IMR-90 (cell line): Measurements from ENCODE around the gene LILRB2. TPM values are rescaled to one million over a fixed set of nuclear protein-coding genes. Genes with fewer than 3 reads are reported as not detected.

ENCODE experiments used
- ATAC-seq: fragments of 200-7000 bp; cut with Tn5 transposase; 2 replicates; pipeline ENCODE4 v1.9.1; 2020; ENCODE audit warnings: low read depth, mild to moderate bottlenecking, moderate library complexity
- Bru-seq: library from RNA; stranded (reverse); fragments of 400-500 nt; gene quantifications from one replicate; lab custom pipeline; 2021; lab: Mats Ljungman, UMichigan
- BruChase-seq, 2 experiments: library from RNA; stranded (reverse); fragments of 400-500 nt; gene quantifications; one replicate each; lab custom pipeline; 2021; lab: Mats Ljungman, UMichigan
- BruUV-seq: library from RNA; stranded (reverse); fragments of 400-500 nt; replicated peaks from 2 replicates; lab custom pipeline; 2021; lab: Mats Ljungman, UMichigan
- CTCF ChIA-PET: fragments of 300-600 bp; formaldehyde crosslinking; extraction: SDS; loops from one replicate; lab custom pipeline; 2021; ENCODE audit warnings: antibody characterized with exemption; lab: Yijun Ruan, JAX
- POLR2A ChIA-PET: fragments of 300-600 bp; sonication (Branson Sonifier 250); formaldehyde crosslinking; loops from one replicate; lab custom pipeline; 2022; ENCODE audit warnings: antibody characterized with exemption; ENCODE audit not compliant: unreplicated experiment; lab: Charles Lee
- DNase-seq: peaks from one replicate; pipeline ENCODE4 v3.0.0; 2013
- H2AFZ ChIP-seq: replicated peaks from 2 replicates; pipeline ENCODE3; 2013; ENCODE audit warnings: low read length, mild to moderate bottlenecking; ENCODE audit not compliant: poor library complexity
- H2AK5ac ChIP-seq: 2 replicates; pipeline ENCODE4 v1.6.1; 2013; ENCODE audit warnings: low read depth, low read length, inconsistent platforms
- H2AK9ac ChIP-seq: replicated peaks from 2 replicates; pipeline ENCODE3; 2013; ENCODE audit warnings: mild to moderate bottlenecking, low read depth, low read length, moderate library complexity; ENCODE audit not compliant: poor library complexity
- H2BK120ac ChIP-seq: 2 replicates; pipeline ENCODE4 v1.6.1; 2013; ENCODE audit warnings: low read depth, low read length, inconsistent platforms
- H2BK15ac ChIP-seq: 3 replicates; pipeline ENCODE4 v1.6.1; 2013; ENCODE audit warnings: low read depth, low read length, inconsistent platforms
- H2BK20ac ChIP-seq: 2 replicates; pipeline ENCODE4 v1.6.1; 2013; ENCODE audit warnings: low read depth, mild to moderate bottlenecking, inconsistent platforms, low read length, moderate library complexity
- H2BK5ac ChIP-seq: 2 replicates; pipeline ENCODE4 v1.6.1; 2013; ENCODE audit warnings: mild to moderate bottlenecking, low read depth, low read length, inconsistent platforms; ENCODE audit not compliant: poor library complexity, severe bottlenecking
- H3K14ac ChIP-seq: replicated peaks from 2 replicates; pipeline ENCODE4 v1.6.1; 2013; ENCODE audit warnings: low read depth, low read length, inconsistent platforms
- H3K18ac ChIP-seq: 2 replicates; pipeline ENCODE4 v1.6.1; 2013; ENCODE audit warnings: low read depth, low read length, control low read depth
- H3K23ac ChIP-seq: 2 replicates; pipeline ENCODE4 v1.6.1; 2013; ENCODE audit warnings: low read depth, low read length, inconsistent platforms
- H3K27ac ChIP-seq: 2 replicates; pipeline ENCODE4 v1.5.1; 2013; ENCODE audit warnings: mild to moderate bottlenecking, control low read depth, low read length; ENCODE audit not compliant: insufficient read depth
- H3K27me3 ChIP-seq: 2 replicates; pipeline ENCODE4 v1.6.1; 2013; ENCODE audit warnings: low read length; ENCODE audit not compliant: control insufficient read depth, insufficient read depth
- H3K36me3 ChIP-seq: 2 replicates; pipeline ENCODE4 v1.6.1; 2013; ENCODE audit warnings: low read length, mixed read lengths; ENCODE audit not compliant: control insufficient read depth, insufficient read depth
- H3K4ac ChIP-seq: 2 replicates; pipeline ENCODE4 v1.6.1; 2013; ENCODE audit warnings: low read depth, low read length, inconsistent platforms
- H3K4me1 ChIP-seq: 2 replicates; pipeline ENCODE4 v1.6.1; 2013; ENCODE audit warnings: low read length, mixed read lengths; ENCODE audit not compliant: control insufficient read depth, insufficient read depth
- H3K4me2 ChIP-seq: 2 replicates; pipeline ENCODE4 v1.6.1; 2013; ENCODE audit warnings: low read depth, mild to moderate bottlenecking, control low read depth, low read length, moderate library complexity
- H3K4me3 ChIP-seq: 2 replicates; pipeline ENCODE4 v1.5.1; 2013; ENCODE audit warnings: low read depth, mild to moderate bottlenecking, control low read depth, low read length, moderate library complexity; ENCODE audit not compliant: insufficient read depth
- H3K56ac ChIP-seq: 2 replicates; pipeline ENCODE4 v1.6.1; 2013; ENCODE audit warnings: low read length, inconsistent platforms; ENCODE audit not compliant: insufficient read depth; ENCODE audit errors: extremely low read depth
- H3K79me1 ChIP-seq, 2 experiments: 2 replicates each; pipeline ENCODE4 v1.6.1; 2013; ENCODE audit warnings: low read length in 2 of 2, inconsistent platforms in 1 of 2, low read depth in 1 of 2
- H3K9ac ChIP-seq: 2 replicates; pipeline ENCODE4 v1.6.1; 2013; ENCODE audit warnings: low read depth, low read length, control low read depth
- H3K9me1 ChIP-seq: 2 replicates; pipeline ENCODE4 v1.6.1; 2013; ENCODE audit warnings: low read length, inconsistent platforms; ENCODE audit not compliant: insufficient read depth
- H3K9me3 ChIP-seq: 2 replicates; pipeline ENCODE4 v1.6.1; 2013; ENCODE audit warnings: low read length; ENCODE audit not compliant: control insufficient read depth, insufficient read depth
- H4K20me1 ChIP-seq: 2 replicates; pipeline ENCODE4 v1.6.1; 2013; ENCODE audit warnings: low read length, inconsistent platforms; ENCODE audit not compliant: insufficient read depth
- H4K5ac ChIP-seq: 2 replicates; pipeline ENCODE4 v1.6.1; 2013; ENCODE audit warnings: mild to moderate bottlenecking, low read depth, low read length, control low read depth
- H4K8ac ChIP-seq, 2 experiments: 2 replicates each; pipeline ENCODE4 v1.6.1; 2013; ENCODE audit warnings: low read depth in 2 of 2, low read length in 2 of 2, control low read depth in 1 of 2, inconsistent platforms in 1 of 2
- H4K91ac ChIP-seq: 2 replicates; pipeline ENCODE4 v1.6.1; 2013; ENCODE audit warnings: low read depth, low read length, inconsistent platforms; ENCODE audit not compliant: insufficient read depth
- BHLHE40 ChIP-seq: fragments of 150-350 bp; IDR thresholded peaks from 2 replicates; pipeline ENCODE4 v1.6.1; 2016; ENCODE audit warnings: mild to moderate bottlenecking, low read depth, low read length
- FOS ChIP-seq: fragments of 150-350 bp; IDR thresholded peaks from 2 replicates; pipeline ENCODE4 v1.6.1; 2016; ENCODE audit warnings: low read depth, low read length
- MAFK ChIP-seq: IDR thresholded peaks from 2 replicates; pipeline ENCODE4 v1.6.1; 2012; ENCODE audit warnings: low read depth, low read length, improper control_type of control experiment
- MAZ ChIP-seq: IDR thresholded peaks from 2 replicates; pipeline ENCODE4 v1.6.1; 2012; ENCODE audit warnings: low read depth, mild to moderate bottlenecking, low read length, improper control_type of control experiment, moderate library complexity, borderline replicate concordance
- MXI1 ChIP-seq: IDR thresholded peaks from 2 replicates; pipeline ENCODE4 v1.6.1; 2012; ENCODE audit warnings: low read depth, mild to moderate bottlenecking, low read length, moderate library complexity, borderline replicate concordance
- NFE2L2 ChIP-seq: fragments of 150-350 bp; IDR thresholded peaks from 2 replicates; pipeline ENCODE4 v1.6.1; 2016; ENCODE audit warnings: low read depth, mild to moderate bottlenecking, low read length
- POLR2A ChIP-seq: IDR thresholded peaks from 2 replicates; pipeline ENCODE4 v1.6.1; 2012; ENCODE audit warnings: mild to moderate bottlenecking, low read depth, low read length
- RAD21 ChIP-seq: IDR thresholded peaks from 2 replicates; pipeline ENCODE4 v1.6.1; 2012; ENCODE audit warnings: low read length, improper control_type of control experiment
- RCOR1 ChIP-seq: IDR thresholded peaks from 2 replicates; pipeline ENCODE4 v1.6.1; 2012; ENCODE audit warnings: mild to moderate bottlenecking, low read length, improper control_type of control experiment; ENCODE audit not compliant: insufficient replicate concordance
- RFX5 ChIP-seq: IDR thresholded peaks from 2 replicates; pipeline ENCODE4 v1.8.0; 2012; ENCODE audit warnings: low read depth, mild to moderate bottlenecking, low read length, moderate library complexity
- SMC3 ChIP-seq: fragments of 150-350 bp; IDR thresholded peaks from 2 replicates; pipeline ENCODE4 v1.6.1; 2016; ENCODE audit warnings: low read depth, mild to moderate bottlenecking, antibody characterized with exemption, low read length, moderate library complexity
- WGBS, 2 experiments: methylation state at CpG; one replicate each; pipeline versions ENCODE4 v1.1.5 to v1.1.7; 2013; ENCODE audit warnings: missing lambda C conversion rate in 2 of 2; ENCODE audit not compliant: insufficient read length in 1 of 2; ENCODE audit errors: extremely low coverage in 2 of 2; 5-methylcytosine and 5-hydroxymethylcytosine counted together
- dilution Hi-C: fragments of 300-500 bp; cut with HindIII; formaldehyde crosslinking; loops from one replicate; pipeline ENCODE4 v1.14.3; 2018; ENCODE audit warnings: low sequenced_read_pairs; ENCODE audit not compliant: unreplicated experiment
- in situ Hi-C: fragments of 300-500 bp; cut with MboI; formaldehyde crosslinking; loops from 3 replicates; pipeline ENCODE4 v1.14.3; 2019; ENCODE audit warnings: low sequenced_read_pairs, inconsistent platforms, mixed read lengths
- intact Hi-C: fragments of 100-400 bp; cut with micrococcal nuclease; formaldehyde crosslinking; loops from 2 replicates; pipeline ENCODE4 v1.10.0; 2022
- long read RNA-seq: library from polyadenylated mRNA; unstranded; transcript quantifications from one replicate; pipeline ENCODE4 v2.0.0, GENCODE V29; 2021; ENCODE audit not compliant: unreplicated experiment
- polyA plus RNA-seq, 3 experiments: library from polyadenylated mRNA; depleted of rRNA; stranded (reverse); fragments of >200 nt; gene quantifications; 2 replicates each; pipeline ENCODE4 v1.2.3, GENCODE V29; 2012; ENCODE audit warnings: low replicate concordance in 1 of 3
- total RNA-seq: library from RNA; depleted of rRNA; stranded (reverse); fragments of >200 nt; gene quantifications from 2 replicates; pipeline ENCODE4 v1.2.3, GENCODE V29; 2012; rRNA removed
- TF ChIP-seq, protein P1 (sequence below): conservative IDR thresholded peaks from 2 replicates; pipeline ENCODE4 v1.5.1; 2012; ENCODE audit warnings: mild to moderate bottlenecking, low read depth, low read length, improper control_type of control experiment
- TF ChIP-seq, protein P2 (sequence below): fragments of 150-350 bp; IDR thresholded peaks from 2 replicates; pipeline ENCODE4 v1.6.1; 2016; ENCODE audit warnings: low read depth, mild to moderate bottlenecking, low read length, moderate library complexity, borderline replicate concordance

The LILRB2 gene
- total RNA-seq (not detected in 2 replicates), polyA plus RNA-seq (2012; rRNA removed) (not detected in 2 replicates), Bru-seq, nascent RNA (not detected), BruChase-seq, experiment 1, labeled RNA remaining after a 6-hour chase (not detected), BruChase-seq, experiment 2, labeled RNA remaining after a 2-hour chase (not detected)
- polyA plus RNA-seq (2012; cell fraction: cytosol; rRNA removed) = not detected in 2 replicates
- not detected in 2 replicates for polyA plus RNA-seq (2012; cell fraction: nucleus; rRNA removed; ENCODE audit: low replicate concordance)
- long read RNA-seq = 0 reads

DNA sequence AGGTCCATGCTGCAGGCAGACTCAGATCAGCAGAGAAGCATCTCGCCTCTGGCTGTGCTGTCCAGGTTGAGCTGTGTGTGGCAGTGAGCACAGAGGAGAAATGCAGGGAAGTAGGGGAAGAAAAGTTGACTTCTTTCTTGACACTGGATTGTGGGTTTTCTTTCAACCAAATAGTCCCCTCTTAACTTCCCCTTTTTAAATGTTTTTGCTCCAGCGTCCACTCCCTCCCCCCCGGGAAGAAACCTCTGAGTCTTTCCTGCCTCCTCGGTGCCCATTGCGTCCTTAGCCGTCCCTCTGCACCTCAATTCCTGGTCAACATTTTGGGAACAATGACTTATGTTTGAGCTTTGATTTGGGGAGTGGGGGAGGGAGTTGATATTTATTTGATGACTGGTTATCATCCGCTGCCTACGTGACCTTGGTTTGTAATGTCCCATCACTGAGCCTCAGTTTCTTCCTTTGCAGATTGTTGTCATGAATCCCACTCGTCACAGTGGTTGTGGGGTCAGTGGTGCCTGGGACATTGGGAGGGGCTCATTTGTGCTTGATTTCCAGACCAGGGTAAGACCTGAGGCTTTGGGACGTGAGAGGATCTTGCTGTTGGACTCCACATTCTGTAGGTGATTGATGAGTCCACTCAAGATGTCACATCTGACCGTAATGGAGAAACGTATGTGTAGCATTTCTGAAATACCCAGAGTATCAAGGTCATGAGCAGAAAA lies at the start of gene LILRB2:
Gene LILRB2 (minus strand): TSS at position 104 of the 722 bp plus-strand sequence. CDS start 614 bp downstream, outside the sequence.
- Histone ChIP-seq H3K14ac (no peak within 1 kb of the TSS), H3K27me3 (peaks cover 2% of the 10 kb centered on the region; the same call in 1 of the 2 replicates), H3K79me1 (no peaks in the 10 kb centered on the region), H4K91ac (no peak within 1 kb of the TSS), H3K9me3 (no peaks in the 10 kb centered on the region), H3K4me1 (no peaks in the 10 kb centered on the region), H3K36me3 (no peaks in the 10 kb centered on the region), H3K9ac (no peak within 1 kb of the TSS), H3K18ac (no peak within 1 kb of the TSS), H3K4me3 (no peak within 1 kb of the TSS), H3K27ac (no peak within 1 kb of the TSS), H2AK5ac (no peak within 1 kb of the TSS), H3K23ac (no peak within 1 kb of the TSS), H2BK20ac (no peak within 1 kb of the TSS), H2AFZ (no peak within 1 kb of the TSS), H4K5ac (no peak within 1 kb of the TSS), H3K9me1 (no peaks in the 10 kb centered on the region), H3K4ac (no peak within 1 kb of the TSS), H2BK15ac (no peak within 1 kb of the TSS), H3K4me2 (no peak within 1 kb of the TSS), H2BK5ac (no peak within 1 kb of the TSS), H4K8ac (no peak within 1 kb of the TSS), H3K56ac (no peak within 1 kb of the TSS), H4K20me1 (no peaks in the 10 kb centered on the region), H2AK9ac (no peak within 1 kb of the TSS), H2BK120ac (no peak within 1 kb of the TSS)
- ATAC-seq (no peak), DNase-seq (no peak)
- no TSS peak for BruUV-seq
- dilution Hi-C loops (no loop called here), in situ Hi-C loops (loop anchor here (5.0 kb wide), 1 partner anchor 351 kb away; the partner anchor contains the start of gene LILRB1), intact Hi-C loops (no loop called here)
- CTCF ChIA-PET = no interaction called here
- TF ChIP-seq POLR2A (no peak), SMC3 (no peak), BHLHE40 (no peak), FOS (no peak), MAFK (no peak), MAZ (no peak), NFE2L2 (no peak), RAD21 (no peak), RCOR1 (no peak), MXI1 (no peak), RFX5 (no peak)
- TF ChIP-seq, protein P1, sequence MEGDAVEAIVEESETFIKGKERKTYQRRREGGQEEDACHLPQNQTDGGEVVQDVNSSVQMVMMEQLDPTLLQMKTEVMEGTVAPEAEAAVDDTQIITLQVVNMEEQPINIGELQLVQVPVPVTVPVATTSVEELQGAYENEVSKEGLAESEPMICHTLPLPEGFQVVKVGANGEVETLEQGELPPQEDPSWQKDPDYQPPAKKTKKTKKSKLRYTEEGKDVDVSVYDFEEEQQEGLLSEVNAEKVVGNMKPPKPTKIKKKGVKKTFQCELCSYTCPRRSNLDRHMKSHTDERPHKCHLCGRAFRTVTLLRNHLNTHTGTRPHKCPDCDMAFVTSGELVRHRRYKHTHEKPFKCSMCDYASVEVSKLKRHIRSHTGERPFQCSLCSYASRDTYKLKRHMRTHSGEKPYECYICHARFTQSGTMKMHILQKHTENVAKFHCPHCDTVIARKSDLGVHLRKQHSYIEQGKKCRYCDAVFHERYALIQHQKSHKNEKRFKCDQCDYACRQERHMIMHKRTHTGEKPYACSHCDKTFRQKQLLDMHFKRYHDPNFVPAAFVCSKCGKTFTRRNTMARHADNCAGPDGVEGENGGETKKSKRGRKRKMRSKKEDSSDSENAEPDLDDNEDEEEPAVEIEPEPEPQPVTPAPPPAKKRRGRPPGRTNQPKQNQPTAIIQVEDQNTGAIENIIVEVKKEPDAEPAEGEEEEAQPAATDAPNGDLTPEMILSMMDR = no peak
- TF ChIP-seq, protein P2, sequence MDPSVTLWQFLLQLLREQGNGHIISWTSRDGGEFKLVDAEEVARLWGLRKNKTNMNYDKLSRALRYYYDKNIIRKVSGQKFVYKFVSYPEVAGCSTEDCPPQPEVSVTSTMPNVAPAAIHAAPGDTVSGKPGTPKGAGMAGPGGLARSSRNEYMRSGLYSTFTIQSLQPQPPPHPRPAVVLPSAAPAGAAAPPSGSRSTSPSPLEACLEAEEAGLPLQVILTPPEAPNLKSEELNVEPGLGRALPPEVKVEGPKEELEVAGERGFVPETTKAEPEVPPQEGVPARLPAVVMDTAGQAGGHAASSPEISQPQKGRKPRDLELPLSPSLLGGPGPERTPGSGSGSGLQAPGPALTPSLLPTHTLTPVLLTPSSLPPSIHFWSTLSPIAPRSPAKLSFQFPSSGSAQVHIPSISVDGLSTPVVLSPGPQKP = no peak
- WGBS, 2 experiments = 60% methylated on average over 4 of the region's 12 CpGs; no CpG with 5 or more reads in 1 of the 2 experiments
- POLR2A ChIA-PET = no interaction called here
